ENCODE measurements around the gene HOMER2.
A peak's percentile ranks its signal among the peaks of the same experiment; 100 is the strongest.
"Not testable (repeated sequence)": the region's sequence is repeated elsewhere in the genome, so short reads cannot be mapped to it uniquely, and the experiment has no call there.

HOMER2 gene

DNA sequence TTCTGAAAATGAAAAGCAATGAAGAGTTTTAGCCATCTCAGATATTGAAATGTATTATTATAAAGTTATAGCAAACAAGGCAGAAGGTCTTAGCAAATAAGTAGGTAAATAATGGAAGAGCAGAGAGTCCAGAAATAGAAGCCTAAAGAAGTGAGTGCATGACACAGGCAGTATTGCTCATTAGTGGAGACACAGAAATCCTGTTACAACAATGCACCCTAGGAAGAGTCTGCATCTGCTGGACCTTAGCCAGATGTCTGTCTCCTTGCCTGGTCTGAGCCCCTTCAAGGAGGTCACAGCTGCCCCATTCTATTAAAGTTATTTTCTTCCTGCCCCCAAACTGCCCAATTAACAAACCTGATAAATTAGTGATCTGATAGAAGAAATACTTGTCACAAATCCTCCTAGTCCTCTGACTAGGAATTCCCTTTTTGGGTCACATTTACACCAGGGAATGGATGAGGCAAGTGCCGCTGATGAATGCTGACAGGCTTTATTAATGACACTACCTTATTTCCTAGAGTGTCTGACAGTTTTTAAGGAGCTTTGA, 51.9 kb downstream of the HOMER2 start:
- DNase-seq (ENCODE audit: low read depth) = no peak
- in situ Hi-C loops (cut with HindIII; ENCODE audit: low sequenced_read_pairs) = no loop called here
- TF ChIP-seq, protein P1, sequence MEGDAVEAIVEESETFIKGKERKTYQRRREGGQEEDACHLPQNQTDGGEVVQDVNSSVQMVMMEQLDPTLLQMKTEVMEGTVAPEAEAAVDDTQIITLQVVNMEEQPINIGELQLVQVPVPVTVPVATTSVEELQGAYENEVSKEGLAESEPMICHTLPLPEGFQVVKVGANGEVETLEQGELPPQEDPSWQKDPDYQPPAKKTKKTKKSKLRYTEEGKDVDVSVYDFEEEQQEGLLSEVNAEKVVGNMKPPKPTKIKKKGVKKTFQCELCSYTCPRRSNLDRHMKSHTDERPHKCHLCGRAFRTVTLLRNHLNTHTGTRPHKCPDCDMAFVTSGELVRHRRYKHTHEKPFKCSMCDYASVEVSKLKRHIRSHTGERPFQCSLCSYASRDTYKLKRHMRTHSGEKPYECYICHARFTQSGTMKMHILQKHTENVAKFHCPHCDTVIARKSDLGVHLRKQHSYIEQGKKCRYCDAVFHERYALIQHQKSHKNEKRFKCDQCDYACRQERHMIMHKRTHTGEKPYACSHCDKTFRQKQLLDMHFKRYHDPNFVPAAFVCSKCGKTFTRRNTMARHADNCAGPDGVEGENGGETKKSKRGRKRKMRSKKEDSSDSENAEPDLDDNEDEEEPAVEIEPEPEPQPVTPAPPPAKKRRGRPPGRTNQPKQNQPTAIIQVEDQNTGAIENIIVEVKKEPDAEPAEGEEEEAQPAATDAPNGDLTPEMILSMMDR (IDR thresholded peaks at IDR 0.05; ENCODE audit: low read depth, low read length, missing control alignments) = no peak
- H3K4me3 ChIP-seq (ENCODE audit: low read depth, low read length) = no peak overlapping the region

DNA sequence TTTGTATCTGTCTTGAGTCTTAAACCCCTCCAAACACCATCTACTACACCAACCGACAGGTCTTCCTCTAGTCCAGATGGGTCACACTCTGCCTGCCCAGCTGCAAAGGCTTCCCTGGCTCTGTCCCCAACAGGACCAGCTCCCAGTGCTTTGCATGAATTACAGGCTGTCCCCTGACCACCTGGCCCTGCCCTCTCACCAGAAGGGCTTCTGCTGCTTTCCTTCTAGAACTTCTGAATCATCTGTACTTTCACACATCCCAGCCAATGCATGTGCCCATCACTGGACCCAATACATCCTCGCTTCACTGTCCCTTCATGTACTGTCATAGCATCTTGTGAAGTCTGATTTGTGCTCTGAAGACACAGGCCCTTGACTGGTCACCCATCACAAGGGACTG, 53.6 kb downstream of the HOMER2 start:
- in situ Hi-C loops (cut with HindIII; ENCODE audit: low sequenced_read_pairs) = no loop called here
- H3K4me3 ChIP-seq (ENCODE audit: low read depth, low read length) = no peak overlapping the region
- DNase-seq (ENCODE audit: low read depth) = no peak
- TF ChIP-seq, protein P1 (IDR thresholded peaks at IDR 0.05; ENCODE audit: low read depth, low read length, missing control alignments) = no peak

DNA sequence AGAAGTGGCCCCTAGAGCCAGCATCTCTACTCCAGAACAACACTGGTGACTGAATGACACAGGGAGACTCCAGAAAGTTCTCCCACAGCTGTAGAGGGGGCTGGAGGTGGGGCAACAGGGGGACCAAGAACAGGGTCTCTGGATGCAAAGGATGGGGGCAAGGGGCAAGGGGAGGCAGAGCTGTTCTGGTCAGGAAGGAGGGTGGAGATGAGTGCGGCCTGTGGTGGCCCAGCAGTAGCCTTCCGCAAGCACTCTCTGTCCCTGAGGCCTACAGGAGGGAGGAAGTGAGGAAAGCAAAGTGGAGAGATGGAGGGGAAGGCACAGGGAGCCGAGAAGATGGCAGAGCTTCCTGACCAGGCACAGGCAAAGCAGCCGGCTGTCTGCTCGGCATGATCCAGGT, 56.5 kb downstream of the HOMER2 start:
- in situ Hi-C loops (cut with HindIII; ENCODE audit: low sequenced_read_pairs) = no loop called here
- no peak overlapping the region for H3K4me3 ChIP-seq (ENCODE audit: low read depth, low read length)
- TF ChIP-seq, protein P1 (IDR thresholded peaks at IDR 0.05; ENCODE audit: low read depth, low read length, missing control alignments) = no peak
- DNase-seq (ENCODE audit: low read depth) = no peak

DNA sequence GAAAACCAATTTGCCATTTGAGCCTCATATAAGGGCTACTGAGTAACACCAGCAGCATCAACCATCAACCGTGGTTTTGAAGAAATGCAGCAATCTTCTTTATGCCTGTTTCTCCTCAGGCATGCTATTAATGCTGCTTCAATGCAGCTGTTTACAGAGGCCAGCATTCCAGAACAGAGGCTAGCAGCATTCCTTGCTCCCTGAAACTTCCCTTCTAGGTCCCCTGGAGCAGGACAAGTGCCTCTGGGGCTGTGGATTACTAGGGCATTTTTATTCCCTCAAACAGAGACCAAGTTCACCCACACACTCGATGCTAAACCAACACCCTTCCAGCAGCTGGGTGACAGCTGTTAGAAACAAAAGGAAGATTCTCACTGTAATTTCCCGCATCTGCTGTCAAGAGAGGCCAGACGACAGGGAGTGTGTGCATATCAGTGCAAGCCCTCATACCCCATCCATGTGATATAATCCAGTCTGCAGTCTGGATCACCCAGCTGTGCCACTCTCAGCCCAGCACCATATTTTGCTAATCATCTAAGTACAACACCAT, 57.5 kb downstream of the HOMER2 start:
- in situ Hi-C loops (cut with HindIII; ENCODE audit: low sequenced_read_pairs) = no loop called here
- peak; percentile 9 for DNase-seq (ENCODE audit: low read depth)
- TF ChIP-seq, protein P1 (IDR thresholded peaks at IDR 0.05; ENCODE audit: low read depth, low read length, missing control alignments) = no peak
- H3K4me3 ChIP-seq (ENCODE audit: low read depth, low read length) = no peak overlapping the region

DNA sequence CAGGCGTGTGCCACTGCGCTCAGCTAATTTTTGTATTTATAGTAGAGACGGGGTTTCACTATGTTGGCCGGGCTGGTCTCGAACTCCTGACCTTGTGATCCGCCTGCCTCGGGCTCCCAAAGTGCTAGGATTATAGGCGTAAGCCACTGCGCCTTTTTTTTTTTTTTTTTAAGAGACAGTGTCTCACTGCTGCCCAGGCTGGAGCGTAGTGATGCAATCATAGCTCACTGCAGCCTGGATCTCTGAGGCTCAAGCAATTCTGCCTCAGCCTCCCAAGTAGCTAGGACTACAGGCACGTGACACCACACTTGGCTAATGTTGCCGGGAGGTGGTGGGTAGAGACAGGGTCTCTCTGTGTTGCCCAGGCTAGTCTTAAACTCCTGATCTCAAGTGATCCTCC, 59.0 kb downstream of the HOMER2 start:
- H3K4me3 ChIP-seq (ENCODE audit: low read depth, low read length); in situ Hi-C loops (cut with HindIII; ENCODE audit: low sequenced_read_pairs); DNase-seq (ENCODE audit: low read depth): not testable (repeated sequence)

DNA sequence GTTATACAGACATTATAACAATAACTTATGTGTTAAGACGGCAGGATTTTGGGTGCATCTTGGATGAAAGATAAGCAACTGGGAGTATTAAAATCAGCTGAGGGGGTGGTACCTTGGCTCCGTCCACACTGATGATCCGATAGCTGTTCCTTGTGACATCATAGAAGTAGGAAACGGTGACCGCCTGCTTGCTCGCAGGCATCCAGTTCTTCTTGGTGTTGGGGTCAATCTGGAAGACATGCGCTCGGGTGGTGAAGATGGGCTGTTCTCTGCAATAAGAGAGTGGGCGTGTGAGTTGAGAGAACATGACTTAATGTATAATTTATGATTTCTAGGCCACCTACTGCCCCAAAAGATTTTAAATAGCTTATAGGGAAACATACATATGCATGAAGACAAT, 59.9 kb downstream of the HOMER2 start:
- in situ Hi-C loops (cut with HindIII; ENCODE audit: low sequenced_read_pairs) = no loop called here
- DNase-seq (ENCODE audit: low read depth) = no peak
- TF ChIP-seq, protein P1 (IDR thresholded peaks at IDR 0.05; ENCODE audit: low read depth, low read length, missing control alignments) = no peak
- H3K4me3 ChIP-seq (ENCODE audit: low read depth, low read length) = no peak overlapping the region

DNA sequence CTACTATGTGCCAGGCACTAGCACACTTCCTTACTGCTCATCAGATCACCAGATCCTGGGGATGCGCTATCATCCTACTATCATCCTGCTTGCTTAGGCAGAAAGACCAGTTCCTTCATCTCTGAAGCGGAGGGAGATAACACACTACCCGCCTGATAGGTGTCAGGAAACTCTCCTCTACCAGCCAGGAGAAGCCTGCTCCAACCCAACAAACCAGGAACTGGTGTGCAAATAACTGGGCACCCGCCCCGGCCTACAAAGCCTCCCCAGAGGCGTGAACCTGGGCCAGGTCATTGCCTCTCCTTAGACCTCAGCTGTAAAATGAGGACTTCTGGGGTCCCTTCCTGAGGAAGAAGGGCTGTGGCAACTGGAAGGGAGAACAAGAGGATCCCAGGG, 61.5 kb downstream of the HOMER2 start:
- H3K4me3 ChIP-seq (ENCODE audit: low read depth, low read length) = no peak overlapping the region
- TF ChIP-seq, protein P1 (IDR thresholded peaks at IDR 0.05; ENCODE audit: low read depth, low read length, missing control alignments) = no peak
- no peak for DNase-seq (ENCODE audit: low read depth)
- in situ Hi-C loops (cut with HindIII; ENCODE audit: low sequenced_read_pairs) = no loop called here
